HG03060 (cell line): ENCODE results near the gene MRFAP1.
"Not testable (repeated sequence)": the region's sequence is repeated elsewhere in the genome, so short reads cannot be mapped to it uniquely, and the experiment has no call there.

Source experiments
- ATAC-seq: cut with Tn5 transposase; IDR thresholded peaks from one replicate; pipeline ENCODE4 v1.9.1; 2021; ENCODE audit warnings: low read depth, moderate number of reproducible peaks; ENCODE audit not compliant: unreplicated experiment

The MRFAP1 gene

DNA sequence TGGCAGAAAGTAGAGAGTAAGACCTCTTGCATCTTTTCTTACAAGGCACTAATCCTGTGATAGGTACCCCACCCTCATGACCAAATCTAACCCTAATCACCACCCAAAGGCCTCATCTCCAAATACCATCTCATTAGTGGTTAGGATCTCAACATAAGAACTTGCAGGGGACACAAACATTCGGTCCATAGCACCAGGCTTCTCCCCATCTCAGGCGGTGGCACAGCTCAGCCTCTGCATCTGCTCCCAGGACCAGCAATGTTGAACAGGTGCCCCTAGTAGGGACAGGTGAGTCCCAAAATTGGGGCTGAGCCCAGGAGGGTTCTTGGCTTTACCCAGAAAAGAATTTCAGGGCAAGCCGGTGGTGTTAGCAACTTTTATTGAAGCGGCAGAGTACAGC, 8.4 kb upstream of the MRFAP1 start:
- ATAC-seq, result no peak

DNA sequence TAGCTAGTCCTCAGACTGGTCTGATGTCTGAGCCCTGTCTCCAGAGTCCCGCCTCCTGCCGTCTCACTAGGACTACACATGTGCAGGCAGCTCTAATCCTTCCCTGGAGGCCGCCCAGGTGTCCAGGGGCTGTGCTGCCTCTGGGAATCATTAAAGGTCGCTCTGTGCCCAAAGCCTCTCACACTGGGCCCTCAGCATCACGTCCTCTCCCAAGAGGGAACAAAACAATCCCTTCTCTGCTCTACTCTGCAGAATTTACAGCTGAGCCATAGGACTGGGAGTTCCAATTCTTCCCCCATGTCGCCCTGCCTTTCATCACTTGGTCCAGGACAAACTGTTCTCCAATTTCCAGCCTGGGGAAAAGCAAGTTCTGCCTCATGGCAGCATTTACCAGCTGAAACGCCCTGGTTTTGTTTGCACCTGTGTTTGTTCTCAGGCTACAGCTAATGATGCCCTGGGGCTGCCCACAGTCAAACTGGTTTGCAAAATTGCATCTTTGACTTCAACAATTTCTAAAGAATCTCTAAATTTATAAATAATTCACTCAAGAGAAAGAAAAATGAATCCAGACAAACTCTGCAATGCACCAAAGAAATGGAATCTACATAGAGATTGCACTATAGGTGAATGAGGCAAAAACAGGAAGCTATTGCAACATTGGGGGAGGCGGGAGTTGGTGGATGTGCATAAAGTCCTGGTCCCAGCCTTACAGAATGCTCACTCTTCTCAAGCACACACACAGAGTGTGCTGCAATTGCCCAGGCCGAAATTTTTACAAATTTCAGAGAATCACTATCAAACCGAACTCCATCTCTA, 7.2 kb upstream of the MRFAP1 start:
- ATAC-seq, result no peak

DNA sequence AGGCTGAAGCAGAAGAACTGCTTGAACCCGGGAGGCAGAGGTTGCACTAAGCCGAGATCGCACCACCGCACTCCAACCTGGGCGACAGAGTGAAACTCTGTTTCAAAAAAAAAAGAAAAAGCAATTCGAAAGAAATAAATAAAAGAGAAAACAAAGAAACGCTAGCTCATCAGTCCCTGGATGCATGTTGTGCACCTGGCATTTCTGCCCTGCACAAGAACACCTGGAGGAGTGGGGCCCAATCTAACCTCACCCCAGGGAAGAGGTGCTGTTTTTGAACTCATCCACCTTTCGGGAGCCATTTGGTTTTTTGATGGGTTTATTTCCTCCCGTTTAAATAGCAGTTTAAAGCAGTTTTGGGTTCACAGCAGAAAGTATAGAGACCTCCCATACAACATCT, 5.7 kb upstream of the MRFAP1 start:
- ATAC-seq, result no peak

DNA sequence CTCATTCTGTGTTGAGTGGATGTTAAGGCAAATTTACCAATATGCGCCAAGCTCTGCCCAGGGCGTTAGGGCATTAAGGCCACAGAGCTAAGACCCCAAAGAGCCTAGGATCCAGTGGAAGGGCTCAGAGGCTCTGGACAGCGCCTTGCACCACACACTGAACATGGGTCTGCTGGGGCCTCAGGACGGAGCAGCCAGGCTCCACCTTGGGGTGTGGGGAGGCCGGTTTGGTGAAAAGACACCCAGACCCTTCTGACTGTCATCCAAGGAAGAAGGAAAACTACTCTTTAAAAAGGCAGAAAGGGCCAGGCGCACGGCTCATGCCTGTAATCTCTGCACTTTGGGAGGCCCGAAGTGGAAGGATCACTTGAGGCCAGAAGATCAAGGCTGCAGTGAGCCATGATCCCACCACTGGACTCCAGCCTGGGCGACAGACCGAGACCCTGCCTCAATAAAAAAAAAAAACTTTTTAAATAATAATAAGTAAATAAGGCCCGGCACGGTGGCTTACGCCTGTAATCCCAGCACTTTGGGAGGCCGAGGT, 1.3 kb upstream of the MRFAP1 start:
- ATAC-seq, result no peak

DNA sequence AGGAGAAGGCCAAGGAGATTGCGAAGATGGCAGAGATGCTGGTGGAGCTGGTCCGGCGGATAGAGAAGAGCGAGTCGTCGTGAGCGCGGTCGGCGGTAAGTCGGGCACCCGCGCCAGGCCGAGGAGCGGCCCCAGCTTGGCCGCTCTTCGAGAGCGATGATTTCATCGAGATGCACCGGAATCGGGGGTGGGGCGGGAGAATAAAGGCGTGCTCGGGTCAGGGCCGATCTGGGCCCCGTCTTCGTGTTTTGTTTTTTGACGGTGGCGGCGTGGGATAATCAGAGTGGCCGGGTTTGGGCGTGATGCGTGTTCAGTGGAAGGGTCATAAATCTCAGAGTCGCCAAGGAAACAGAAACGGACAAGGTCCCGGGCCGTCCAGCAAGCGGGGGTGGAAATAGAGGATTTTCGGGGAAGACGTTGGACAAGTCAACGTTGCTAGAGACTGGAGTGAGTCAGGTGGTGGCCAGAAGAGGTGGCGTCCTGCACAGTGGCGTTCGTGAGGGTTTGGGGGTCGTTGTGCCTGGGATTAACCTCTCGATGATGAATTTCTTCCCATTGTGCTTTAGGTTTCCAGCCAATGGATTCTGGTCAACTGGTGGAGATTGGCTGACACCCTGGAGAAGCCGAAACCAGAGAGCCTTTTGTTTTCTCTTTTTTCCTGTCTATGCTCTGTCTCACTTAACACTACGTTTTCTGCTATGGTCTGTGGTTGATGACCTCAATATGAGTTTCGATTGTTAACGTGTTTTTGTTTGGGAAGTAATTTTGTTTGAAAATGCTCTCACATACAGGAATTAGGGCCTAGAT, 882 bp downstream of the MRFAP1 start:
- ATAC-seq, result no peak

DNA sequence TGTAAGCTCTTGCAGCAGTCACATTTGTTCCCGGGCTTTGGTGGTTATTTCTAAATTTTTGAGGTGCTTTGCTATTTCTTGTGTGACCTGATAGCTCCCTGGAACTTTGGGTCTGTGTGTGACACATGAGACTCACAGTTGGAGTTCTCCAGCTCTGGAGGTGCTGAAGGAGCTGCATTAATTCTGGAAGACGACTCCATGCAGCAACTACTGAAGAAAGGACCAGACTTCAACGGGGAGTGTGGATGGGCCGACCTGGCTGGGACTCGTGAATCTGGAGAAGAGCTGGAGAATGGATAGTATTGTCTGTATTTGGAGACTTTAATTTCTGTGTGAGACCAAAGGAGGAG, 1.5 kb downstream of the MRFAP1 start:
- ATAC-seq, result no peak

DNA sequence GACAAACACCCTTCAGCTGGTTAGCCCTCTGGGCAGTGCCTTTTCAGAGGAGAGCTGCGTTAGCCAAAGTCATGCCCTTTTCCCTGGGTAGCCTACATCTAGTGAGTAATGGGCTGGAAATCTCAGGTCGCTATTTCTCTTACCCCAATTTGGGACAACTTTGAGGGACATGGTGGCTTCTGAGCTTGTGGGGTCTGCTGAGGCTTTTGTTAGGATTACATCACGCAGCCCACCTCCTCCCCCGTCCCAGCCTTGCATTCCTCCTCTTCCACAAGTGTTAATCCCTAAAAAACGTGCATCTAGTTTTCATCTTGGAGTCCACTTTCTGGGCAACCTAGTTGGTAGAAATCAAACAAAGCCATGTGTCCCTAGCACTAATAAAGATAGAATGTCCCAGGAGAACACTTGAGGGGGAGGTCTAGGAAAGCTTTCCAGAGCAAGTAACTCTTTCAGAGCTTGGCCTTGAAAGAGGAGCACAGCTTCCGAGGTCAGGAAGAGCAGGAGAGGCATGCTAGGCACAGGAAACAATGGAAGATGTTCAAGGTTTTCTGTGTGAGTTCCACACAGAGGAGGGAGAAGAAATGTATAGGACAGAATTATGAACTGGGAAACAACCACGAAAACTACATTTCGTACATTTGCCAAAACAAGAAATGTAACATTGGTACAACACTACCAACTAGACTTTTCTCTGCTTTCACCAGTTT, 2.8 kb downstream of the MRFAP1 start:
- no peak for ATAC-seq

DNA sequence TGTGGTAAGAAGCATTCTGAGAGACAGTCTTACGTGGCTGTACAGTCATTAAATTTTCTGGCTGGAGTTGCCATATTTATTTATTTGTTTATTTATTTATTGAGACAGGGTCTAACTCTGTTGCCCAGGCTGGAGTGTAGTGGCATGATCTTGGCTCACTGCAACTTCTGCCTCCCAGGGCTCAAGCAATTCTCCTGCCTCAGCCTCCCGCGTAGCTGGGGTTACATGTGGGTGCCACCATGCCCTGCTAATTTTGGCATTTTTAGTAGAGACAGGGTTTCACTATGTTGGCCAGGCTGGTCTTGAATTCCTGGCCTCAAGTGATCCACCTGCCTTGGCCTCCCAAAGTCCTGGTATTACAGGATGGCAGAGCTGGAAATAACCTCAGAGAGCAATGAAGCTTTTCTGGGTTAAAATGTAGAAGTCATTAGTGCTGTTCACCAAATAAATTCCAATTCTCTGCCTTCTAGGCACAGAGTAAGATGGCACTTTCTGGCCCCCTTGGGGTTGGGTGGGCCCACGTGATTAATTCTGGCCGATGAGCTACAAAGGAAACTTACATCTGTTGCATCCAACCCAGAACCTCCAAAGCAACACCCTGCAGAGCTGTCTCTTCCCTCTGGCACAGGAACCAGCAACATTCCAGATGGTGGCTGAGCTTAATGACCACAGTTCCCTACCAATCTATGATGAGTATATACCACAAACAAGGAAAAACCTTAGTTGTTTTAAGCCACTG, 4.5 kb downstream of the MRFAP1 start:
- no peak for ATAC-seq

DNA sequence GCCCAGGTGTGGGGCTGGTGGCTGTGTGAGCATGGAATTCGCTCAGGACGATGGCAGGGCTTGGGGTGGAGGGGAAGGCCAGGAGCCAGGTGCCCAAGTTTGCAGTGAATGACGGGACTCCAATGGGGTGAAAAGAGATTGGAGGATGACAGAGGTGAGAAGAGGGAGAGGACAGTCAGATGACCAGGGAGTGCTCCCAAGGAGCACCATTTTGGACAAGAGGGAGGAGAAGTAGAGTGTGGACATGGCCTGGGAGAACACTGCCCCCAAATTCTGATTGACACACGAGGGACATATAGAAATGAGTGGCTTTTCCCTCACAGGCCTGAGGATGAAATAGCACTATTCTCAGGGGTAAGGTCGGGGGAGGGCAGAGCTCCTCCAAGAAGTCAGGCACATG, 6.7 kb downstream of the MRFAP1 start:
- no peak for ATAC-seq

DNA sequence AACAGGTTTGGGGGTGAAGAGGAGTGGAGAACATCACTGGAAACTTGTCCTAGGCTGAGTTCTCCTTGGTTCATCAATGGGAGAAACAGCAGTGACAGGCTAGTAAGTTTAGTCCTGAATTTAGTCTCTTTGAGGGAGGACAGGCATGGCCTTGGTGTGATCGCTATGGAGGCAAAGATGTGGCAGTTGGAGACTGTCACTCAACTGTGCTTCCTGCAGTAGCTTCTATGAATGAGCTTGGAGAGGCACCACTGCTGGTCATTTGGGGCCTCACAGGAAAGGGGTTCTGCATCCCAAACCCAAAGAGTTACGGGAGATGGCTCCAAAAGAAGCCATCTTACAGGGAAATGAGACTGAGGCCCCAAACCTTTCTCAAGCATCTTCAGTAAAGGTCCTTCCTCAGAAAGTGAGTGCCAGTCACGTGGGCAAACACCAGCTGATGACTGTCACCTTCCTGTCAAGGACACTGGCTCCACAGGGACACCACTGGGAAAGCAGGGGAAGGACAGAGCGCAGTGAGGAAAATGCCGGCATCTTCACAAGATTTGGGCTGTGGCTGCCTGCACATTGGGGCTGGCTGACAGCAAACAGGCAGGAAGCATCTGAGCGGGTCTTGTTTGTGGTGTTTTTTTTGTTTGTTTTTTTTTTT, 7.2 kb downstream of the MRFAP1 start:
- ATAC-seq, result no peak

DNA sequence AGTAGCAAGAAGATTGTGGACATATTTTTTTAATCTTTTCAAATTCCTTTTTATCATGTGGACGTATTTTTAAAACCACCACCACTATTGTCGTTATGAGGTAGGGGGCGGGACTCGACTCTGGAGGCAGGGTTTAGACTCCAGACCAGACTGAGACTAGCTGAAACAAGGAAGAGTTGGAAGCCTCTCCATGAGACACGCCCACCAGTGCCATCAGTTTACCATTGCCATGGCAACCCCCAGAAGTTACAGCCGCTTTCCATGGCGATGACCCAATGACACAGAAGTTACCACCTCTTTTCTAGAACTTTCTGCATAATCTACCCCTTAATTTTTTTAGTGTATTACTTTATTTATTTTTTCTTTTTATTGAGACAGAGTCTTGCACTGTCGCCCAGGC, 8.7 kb downstream of the MRFAP1 start:
- no peak for ATAC-seq

DNA sequence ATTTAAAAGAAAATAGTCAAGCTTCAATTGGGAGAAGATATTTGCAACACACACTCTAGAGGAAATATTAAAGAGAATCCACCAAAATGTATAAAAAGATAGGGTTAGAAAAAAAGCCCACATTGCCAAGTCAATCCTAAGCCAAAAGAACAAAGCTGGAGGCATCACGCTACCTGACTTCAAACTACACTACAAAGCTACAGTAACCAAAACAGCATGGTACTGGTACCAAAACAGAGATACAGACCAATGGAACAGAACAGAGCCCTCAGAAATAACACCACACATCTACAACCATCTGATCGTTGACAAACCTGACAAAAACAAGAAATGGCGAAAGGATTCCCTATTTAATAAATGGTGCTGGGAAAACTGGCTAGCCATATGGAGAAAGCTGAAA, 13.7 kb downstream of the MRFAP1 start:
- not testable (repeated sequence) for ATAC-seq

DNA sequence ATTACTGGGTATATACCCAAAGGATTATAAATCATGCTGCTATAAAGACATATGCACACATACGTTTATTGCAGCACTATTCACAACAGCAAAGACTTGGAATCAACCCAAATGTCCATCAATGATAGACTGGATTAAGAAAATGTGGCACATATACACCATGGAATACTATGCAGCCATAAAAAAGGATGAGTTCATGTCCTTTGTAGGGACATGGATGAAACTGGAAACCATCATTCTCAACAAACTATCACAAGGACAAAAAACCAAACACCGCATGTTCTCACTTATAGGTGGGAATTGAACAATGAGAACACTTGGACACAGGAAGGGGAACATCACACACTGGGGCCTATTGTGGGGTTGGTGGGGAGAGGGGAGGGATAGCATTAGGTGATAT, 14.8 kb downstream of the MRFAP1 start:
- not testable (repeated sequence) for ATAC-seq

DNA sequence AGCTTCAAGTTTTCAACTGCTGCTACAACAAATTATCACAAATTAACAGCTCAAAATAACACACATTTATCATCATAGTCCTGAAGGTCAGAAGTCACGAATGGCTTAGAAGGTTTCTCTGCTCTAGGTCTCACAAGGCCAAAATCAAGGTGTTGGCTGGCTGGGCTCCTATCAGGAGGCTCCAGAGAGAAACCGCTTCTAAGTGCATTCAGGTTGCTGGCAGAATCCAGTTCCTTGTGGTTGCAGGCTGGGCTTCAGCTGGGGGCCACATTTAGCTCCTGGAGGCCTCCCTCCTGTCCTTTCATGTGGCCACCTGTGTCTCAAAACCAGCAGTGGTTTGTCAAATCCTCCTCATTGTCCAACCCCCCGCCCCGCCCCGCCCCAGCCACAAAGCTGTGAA, 15.4 kb downstream of the MRFAP1 start:
- no peak for ATAC-seq

DNA sequence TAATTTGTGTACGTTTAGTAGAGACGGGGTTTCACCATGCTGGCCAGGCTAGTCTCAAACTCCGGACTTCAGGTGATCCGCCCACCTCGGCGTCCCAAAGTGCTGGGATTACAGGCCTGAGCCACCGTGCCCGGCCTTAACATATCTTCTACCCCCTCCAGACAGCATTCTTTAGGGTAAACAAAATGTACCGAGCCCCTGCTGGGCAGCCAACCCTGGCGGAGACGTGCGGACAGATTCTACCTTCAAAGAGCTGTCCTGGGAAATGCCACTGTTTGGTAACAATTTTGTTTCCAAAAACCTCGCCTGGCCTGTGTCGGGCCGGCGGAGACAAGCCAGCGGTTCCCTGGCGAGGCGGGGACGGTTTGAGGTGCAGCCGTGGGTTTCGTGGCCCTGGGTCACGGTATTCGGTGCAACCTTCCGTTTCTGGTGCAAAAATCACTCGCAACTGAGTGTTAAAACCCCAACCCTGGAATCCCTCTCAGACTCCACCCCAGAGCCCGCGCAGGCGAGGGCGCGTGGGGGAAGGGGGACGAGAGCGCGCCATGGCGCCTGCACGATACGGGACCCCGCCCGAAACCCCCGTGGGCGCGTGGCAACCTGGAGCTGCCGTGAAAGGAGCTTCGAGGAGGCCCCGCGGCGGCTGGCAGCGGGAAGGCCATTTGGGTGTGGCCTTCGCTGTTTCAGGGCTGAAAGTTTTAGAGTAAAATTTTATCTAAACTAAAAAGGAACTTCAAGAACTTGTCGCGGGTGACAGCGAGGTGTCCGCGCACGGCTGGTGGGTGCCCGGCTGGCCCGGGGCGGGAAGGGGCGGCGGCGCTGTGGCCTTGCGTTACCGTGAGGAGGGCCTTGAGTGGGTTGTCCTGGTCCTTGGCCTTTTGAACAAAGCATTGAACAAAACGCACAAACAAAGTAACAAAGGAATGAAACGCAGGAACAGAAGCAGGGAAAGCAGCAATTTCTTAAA, 17.0 kb downstream of the MRFAP1 start:
- ATAC-seq, result no peak

DNA sequence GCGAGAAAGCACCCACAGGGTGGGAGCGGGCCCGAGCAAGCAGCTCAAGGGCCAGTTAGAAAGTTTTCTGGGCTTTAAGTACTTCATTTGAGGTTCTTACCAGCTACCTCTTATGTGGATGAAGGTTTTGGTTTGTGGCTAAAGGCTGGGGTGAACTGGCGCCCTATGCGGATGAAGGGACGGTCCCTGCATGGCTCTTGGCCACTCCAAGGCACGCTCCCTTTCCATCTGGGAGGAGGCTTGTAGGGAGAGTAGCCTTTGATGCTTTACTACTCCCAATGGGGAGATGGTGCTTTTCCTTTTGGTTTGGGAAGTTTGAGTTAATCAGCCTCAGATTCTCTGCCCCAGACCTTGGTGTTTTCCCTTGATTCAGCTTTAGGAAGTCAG, 17.7 kb downstream of the MRFAP1 start:
- ATAC-seq, result no peak

DNA sequence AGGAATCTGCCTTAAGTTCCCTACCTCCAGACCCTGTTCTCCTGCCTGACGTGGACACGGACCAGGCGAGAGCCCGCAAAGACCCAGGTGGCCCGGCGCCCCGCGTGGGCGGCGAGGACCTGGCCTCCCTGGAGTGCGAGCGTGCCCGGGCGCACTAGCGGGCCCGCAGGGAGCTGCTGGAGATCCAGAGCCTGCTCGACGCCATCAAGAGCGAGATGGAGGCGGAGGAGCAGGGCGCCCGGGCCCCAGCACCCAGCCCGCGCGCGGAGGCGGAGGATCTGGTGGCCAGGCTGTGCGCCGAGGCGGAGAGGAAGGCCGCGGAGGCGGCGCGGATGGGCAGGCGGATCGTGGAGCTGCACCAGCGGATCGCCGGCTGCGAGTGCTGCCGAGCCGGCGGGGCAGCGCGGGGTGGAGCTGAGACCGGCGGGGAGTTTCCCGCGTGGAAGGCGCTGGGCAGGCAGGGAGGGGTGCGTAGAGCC, 18.2 kb downstream of the MRFAP1 start:
- no peak for ATAC-seq

DNA sequence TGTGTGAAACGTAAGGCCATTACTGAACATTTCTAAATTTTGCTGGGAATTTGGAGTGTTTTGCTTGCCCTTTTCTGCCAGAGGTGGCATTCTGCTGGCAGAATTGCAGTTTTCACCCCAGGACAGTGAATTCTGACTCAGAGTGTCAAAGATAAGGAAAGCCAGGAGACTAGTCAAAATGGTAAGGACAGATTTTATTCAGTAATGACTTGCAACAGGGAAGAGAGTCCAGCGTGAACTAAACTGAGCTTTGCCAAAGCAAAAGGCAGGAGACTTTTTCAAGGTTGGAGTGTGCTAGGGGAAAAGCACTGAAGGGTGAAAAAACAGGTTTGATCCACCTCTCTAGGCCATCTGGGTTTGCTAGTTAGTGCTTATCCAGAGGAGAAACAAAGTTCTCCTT, 19.4 kb downstream of the MRFAP1 start:
- no peak for ATAC-seq

DNA sequence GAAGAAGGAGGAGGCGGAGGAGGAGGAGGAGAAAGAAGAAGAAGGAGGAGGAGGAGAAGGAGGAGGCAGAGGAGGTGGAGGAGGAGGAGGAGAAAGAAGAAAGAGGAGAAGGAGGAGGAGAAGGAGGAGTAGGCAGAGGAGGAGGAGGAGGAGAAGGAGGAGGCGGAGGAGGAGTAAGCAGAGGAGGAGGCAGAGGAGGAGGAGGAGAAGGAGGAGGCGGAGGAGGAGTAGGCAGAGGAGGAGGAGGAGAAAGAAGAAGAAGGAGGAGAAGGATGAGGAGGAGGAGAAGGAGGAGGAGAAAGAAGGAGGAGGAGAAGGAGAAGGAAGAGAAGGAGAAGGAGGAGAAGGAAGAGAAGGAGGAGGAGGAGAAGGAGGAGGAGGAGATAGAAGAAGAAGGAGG, 19.9 kb downstream of the MRFAP1 start:
- ATAC-seq, result no peak
